GM21526 (cell line): ENCODE data around the gene AAGAB.
"Not testable (repeated sequence)": the region's sequence is repeated elsewhere in the genome, so short reads cannot be mapped to it uniquely, and the experiment has no call there.

Source experiments
- ATAC-seq: cut with Tn5 transposase; IDR thresholded peaks from one replicate; pipeline ENCODE4 v1.9.1; 2021; ENCODE audit warnings: moderate library complexity; ENCODE audit not compliant: unreplicated experiment, low FRiP score

The AAGAB gene

DNA sequence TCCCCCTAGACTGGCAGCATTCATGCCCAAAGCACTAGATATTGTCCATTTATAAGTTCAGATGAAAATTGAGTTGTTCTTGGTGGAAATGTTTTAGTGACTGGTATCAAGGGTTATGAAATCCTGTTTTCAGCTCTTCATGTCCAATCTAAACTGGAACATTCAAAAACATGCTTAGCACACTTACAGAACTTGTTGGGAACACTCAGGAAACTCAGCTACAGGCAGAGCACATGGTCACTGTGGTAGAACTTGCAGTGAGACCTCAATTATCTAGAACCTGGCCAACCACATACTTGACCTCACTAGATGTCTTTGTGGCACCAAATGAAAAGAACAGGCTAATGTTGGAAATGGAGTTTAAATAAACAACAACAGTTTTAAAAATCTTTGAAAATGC lies 100.2 kb downstream of the AAGAB start:
- ATAC-seq: no peak

- ATAC-seq: not testable (repeated sequence)
Measured at GRCh38 chr15:67153044-67153443, 101.4 kb downstream of the AAGAB start.

GRCh38 chr15:67152429-67152828 lies 102.0 kb downstream of the AAGAB start:
- ATAC-seq: no peak
